ENCODE data around the gene GPX3. TPM values are rescaled to one million over a fixed set of nuclear protein-coding genes. Genes with fewer than 3 reads are reported as not detected.

Gene GPX3
- total and polyA plus RNA-seq, 2 of the 8 experiments (the other 6 are each of a cell fraction or from before 2014, with no cell fraction given), result 27.8 to 77.9 TPM

DNA sequence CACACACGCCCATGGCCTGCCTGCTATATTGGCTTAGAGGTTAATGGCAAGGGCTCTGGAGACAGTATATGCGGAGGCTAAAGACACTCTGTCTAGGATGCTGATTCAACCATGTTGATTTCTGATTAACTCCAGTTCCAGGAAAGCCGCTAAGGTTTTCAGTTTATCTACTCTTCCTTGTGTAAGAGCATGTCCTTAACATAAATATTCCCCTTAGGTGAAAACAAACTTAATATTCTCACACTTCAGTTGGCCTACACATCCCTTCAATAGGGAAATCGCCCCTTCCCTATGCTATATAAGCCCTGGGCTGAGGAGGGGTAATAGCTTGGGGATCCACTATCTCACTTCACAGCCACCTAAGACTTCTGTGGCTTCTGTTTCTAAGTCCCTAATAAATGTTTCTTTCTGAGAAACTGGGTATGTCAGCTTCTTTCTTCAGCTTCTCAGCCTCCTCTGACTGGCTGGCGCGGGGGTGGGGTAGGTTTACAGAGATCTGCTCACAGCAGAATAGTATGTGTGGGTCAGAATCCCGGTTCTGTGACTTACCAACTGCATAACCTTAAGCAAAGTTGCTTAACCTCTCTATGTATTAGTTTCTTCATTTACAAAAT is 4.3 kb upstream of the GPX3 start:
- Histone ChIP-seq H3K56ac (replicated peaks; ENCODE audit: insufficient read length, low read depth, low read length) (no peak overlapping the region), H3K23ac (ENCODE audit: insufficient read length) (no peak overlapping the region), H3K18ac (ENCODE audit: extremely low read depth, low read length) (no peak overlapping the region), H3K9ac (replicated peaks in 1 of 4; ENCODE audit: extremely low read depth in 1 of 4, low read depth in 3 of 4, low read length in 3 of 4) (no peak overlapping the region), H4K91ac (replicated peaks; ENCODE audit: insufficient read length, low read length) (no peak overlapping the region), H4K8ac (ENCODE audit: extremely low read depth, insufficient read depth, low read length) (no peak overlapping the region), H4K5ac (ENCODE audit: insufficient read length, low read depth, low read length) (no peak overlapping the region), H2AK5ac (ENCODE audit: low read depth, low read length) (no peak overlapping the region), H2BK5ac (ENCODE audit: low read depth, low read length) (no peak overlapping the region), H2BK12ac (ENCODE audit: low read depth, low read length) (no peak overlapping the region), H3K79me2 (ENCODE audit: control insufficient read depth in 1 of 2, insufficient read depth in 2 of 2, low read length in 2 of 2) (no peaks in the 10 kb centered on the region), H3K9me3 (ENCODE audit: insufficient read depth in 2 of 2, low read depth in 1 of 2, low read length in 1 of 2) (no peaks in the 10 kb centered on the region), H3K23me2 (ENCODE audit: low read depth, low read length) (peaks cover 8% of the 10 kb centered on the region; the same call in 1 of the 2 replicates), H3K4me3 (ENCODE audit: extremely low read depth in 1 of 4, insufficient read depth in 2 of 4, low read depth in 3 of 4, low read length in 4 of 4) (no peak overlapping the region), H4K20me1 (replicated peaks in 1 of 2; ENCODE audit: control insufficient read depth in 1 of 2, insufficient read depth in 2 of 2, low read length in 2 of 2) (no peaks in the 10 kb centered on the region), H3K14ac (ENCODE audit: insufficient read length) (no peak overlapping the region), H2BK20ac (ENCODE audit: low read length) (no peak overlapping the region), H3K27me3 (replicated peaks in 1 of 4; ENCODE audit: control insufficient read depth in 3 of 4, extremely low read depth in 1 of 4, insufficient read depth in 3 of 4, low read length in 3 of 4) (peaks cover 0 to 8% (median 3%) of the 10 kb centered on the region in 4 experiments; a peak in 6 of 7 replicates), H3K4me2 (ENCODE audit: insufficient read depth in 1 of 2, low read depth in 2 of 2, low read length in 2 of 2) (no peak overlapping the region), H2BK15ac (ENCODE audit: low read length) (no peak overlapping the region), H3K79me1 (ENCODE audit: low read depth, low read length) (no peaks in the 10 kb centered on the region), H3K36me3 (ENCODE audit: control insufficient read depth in 2 of 4, insufficient read depth in 4 of 4, low read length in 3 of 4) (no peaks in the 10 kb centered on the region), H3K4ac (replicated peaks; ENCODE audit: insufficient read length, low read depth, low read length) (no peak overlapping the region), H2AFZ (ENCODE audit: low read length) (no peak overlapping the region), H3K4me1 (replicated peaks in 1 of 4; ENCODE audit: control insufficient read depth in 3 of 4, insufficient read depth in 4 of 4, low read length in 3 of 4) (peaks cover 0 to 1% (median 0%) of the 10 kb centered on the region in 4 experiments; a peak in 1 of 7 replicates), H3K27ac (ENCODE audit: low read depth, low read length) (no peak overlapping the region), H2BK120ac (replicated peaks; ENCODE audit: low read depth, low read length) (no peak overlapping the region)
- WGBS, 2 experiments (ENCODE audit: extremely low coverage in 1 of 2, insufficient coverage in 1 of 2, insufficient read length in 1 of 2, insufficient replicate concordance in 2 of 2, low coverage in 1 of 2, low lambda C conversion rate in 2 of 2, missing lambda C conversion rate in 1 of 2), result 86% methylated on average over 7 of the region's 7 CpGs; no CpG with 5 or more reads in 1 of the 2 experiments
- FAIRE-seq (no peak), DNase-seq (ENCODE audit: low read depth in 1 of 2, low spot score in 2 of 2) (no peak)
- ChIA-PET CTCF (ENCODE audit: partially characterized antibody) (interaction anchor here (0.8 to 10.1 kb wide), 6 partner anchors 9 to 149 kb away, joined by 3 to 105 read pairs (median 5); no protein-coding TSS in a partner anchor), POLR2A (ENCODE audit: partially characterized antibody) (no interaction called here)
- TF ChIP-seq JUN (IDR thresholded peaks at IDR 0.05; ENCODE audit: low read depth, low read length), result no peak
- TF ChIP-seq EP300 (IDR thresholded peaks at IDR 0.05; ENCODE audit: borderline replicate concordance in 1 of 2, low read depth in 2 of 2, low read length in 2 of 2), result no peak
- TF ChIP-seq CTBP2 (IDR thresholded peaks at IDR 0.05; ENCODE audit: borderline replicate concordance, insufficient read depth, insufficient read length, low read length), result no peak
- no peak for TF ChIP-seq POU5F1 (IDR thresholded peaks at IDR 0.05; ENCODE audit: low read depth, low read length)
- TF ChIP-seq KDM1A (IDR thresholded peaks at IDR 0.05; ENCODE audit: borderline replicate concordance, low read length), result no peak
- no peak for TF ChIP-seq POLR2AphosphoS5 (IDR thresholded peaks at IDR 0.05; ENCODE audit: low read depth, low read length)
